GM12892 (cell line): ENCODE results near the gene CCDC13.

ENCODE experiments used
- DNase-seq: peaks from one replicate; pipeline ENCODE4 v3.0.0; 2011; ENCODE audit not compliant: insufficient read length
- FAIRE-seq: peaks from 2 replicates; lab custom pipeline; 2011; peaks lifted over from hg19 to GRCh38; lab: Jason Lieb, UNC
- POLR2A ChIP-seq: IDR thresholded peaks from 2 replicates; pipeline ENCODE4 v1.6.1; 2011; ENCODE audit warnings: low read depth, low read length, control low read depth
- POLR2AphosphoS5 ChIP-seq: IDR thresholded peaks from 2 replicates; pipeline ENCODE4 v1.6.1; 2011; ENCODE audit warnings: low read depth, low read length, control low read depth
- TAF1 ChIP-seq: IDR thresholded peaks from 2 replicates; pipeline ENCODE4 v1.6.1; 2011; ENCODE audit warnings: low read depth, mild to moderate bottlenecking, control low read depth, low read length, borderline replicate concordance

The CCDC13 gene

GRCh38 chr3:42747581-42747980 lies 25.5 kb downstream of the CCDC13 start:
- TF ChIP-seq POLR2A: no peak
- no peak for TF ChIP-seq TAF1
- TF ChIP-seq POLR2AphosphoS5: no peak
- no peak for DNase-seq
- FAIRE-seq: no peak

- FAIRE-seq (no peak), DNase-seq (no peak)
- TF ChIP-seq TAF1 (no peak), POLR2A (no peak), POLR2AphosphoS5 (no peak)
Observed at GRCh38 chr3:42746455-42747450, 26.3 kb downstream of the CCDC13 start.

GRCh38 chr3:42745776-42746454 lies 27.1 kb downstream of the CCDC13 start:
- TF ChIP-seq TAF1: no peak
- FAIRE-seq (no peak), DNase-seq (no peak)

- FAIRE-seq: no peak
- TF ChIP-seq TAF1: no peak
- no peak for TF ChIP-seq POLR2AphosphoS5
- no peak for DNase-seq
Observed at GRCh38 chr3:42745291-42745745, 27.7 kb downstream of the CCDC13 start.

GRCh38 chr3:42743204-42743995 lies 29.7 kb downstream of the CCDC13 start:
- no peak for TF ChIP-seq TAF1
- TF ChIP-seq POLR2A: no peak
- TF ChIP-seq POLR2AphosphoS5: no peak
- no peak for DNase-seq
- no peak for FAIRE-seq

- FAIRE-seq: no peak
- DNase-seq: no peak
- TF ChIP-seq POLR2A (no peak), TAF1 (no peak), POLR2AphosphoS5 (no peak)
Observed at GRCh38 chr3:42742688-42743087, 30.4 kb downstream of the CCDC13 start.

GRCh38 chr3:42742259-42742658 lies 30.8 kb downstream of the CCDC13 start:
- DNase-seq: no peak
- no peak for TF ChIP-seq POLR2A
- TF ChIP-seq TAF1: no peak
- no peak for TF ChIP-seq POLR2AphosphoS5
- no peak for FAIRE-seq

GRCh38 chr3:42741796-42742195 lies 31.3 kb downstream of the CCDC13 start:
- TF ChIP-seq TAF1: no peak
- TF ChIP-seq POLR2AphosphoS5: no peak
- TF ChIP-seq POLR2A: no peak
- FAIRE-seq (no peak), DNase-seq (no peak)

- TF ChIP-seq POLR2AphosphoS5: no peak
- TF ChIP-seq TAF1: no peak
- no peak for TF ChIP-seq POLR2A
- FAIRE-seq (no peak), DNase-seq (no peak)
Observed at GRCh38 chr3:42739401-42740158, 33.5 kb downstream of the CCDC13 start.

- DNase-seq: no peak
- FAIRE-seq: no peak
- TF ChIP-seq TAF1 (no peak), POLR2AphosphoS5 (no peak), POLR2A (no peak)
Observed at GRCh38 chr3:42736531-42736930, 36.5 kb downstream of the CCDC13 start.
